ENCODE data around the gene TAF11L10. TPM values are rescaled to one million over a fixed set of nuclear protein-coding genes. Genes with fewer than 3 reads are reported as not detected.

The TAF11L10 gene
- total and polyA plus RNA-seq, 2 of the 8 experiments (the other 6 are each of a cell fraction or from before 2014, with no cell fraction given) = not detected

GRCh38 chr5:17604951-17605350 is 7.3 kb upstream of the TAF11L10 start:
- Histone ChIP-seq H4K91ac (replicated peaks; ENCODE audit: insufficient read length, low read length) (no peak overlapping the region), H4K5ac (ENCODE audit: insufficient read length, low read depth, low read length) (no peak overlapping the region), H2BK5ac (ENCODE audit: low read depth, low read length) (no peak overlapping the region), H3K23ac (ENCODE audit: insufficient read length) (no peak overlapping the region), H3K9ac (replicated peaks in 1 of 4; ENCODE audit: extremely low read depth in 1 of 4, low read depth in 3 of 4, low read length in 3 of 4) (no peak overlapping the region), H3K18ac (ENCODE audit: extremely low read depth, low read length) (no peak overlapping the region), H3K4me3 (ENCODE audit: extremely low read depth in 1 of 4, insufficient read depth in 2 of 4, low read depth in 3 of 4, low read length in 4 of 4) (no peak overlapping the region), H4K20me1 (replicated peaks in 1 of 2; ENCODE audit: control insufficient read depth in 1 of 2, insufficient read depth in 2 of 2, low read length in 2 of 2) (no peaks in the 10 kb centered on the region), H3K36me3 (ENCODE audit: control insufficient read depth in 2 of 4, insufficient read depth in 4 of 4, low read length in 3 of 4) (no peaks in the 10 kb centered on the region), H3K27ac (ENCODE audit: low read depth, low read length) (no peak overlapping the region), H3K79me1 (ENCODE audit: low read depth, low read length) (no peaks in the 10 kb centered on the region), H3K56ac (replicated peaks; ENCODE audit: insufficient read length, low read depth, low read length) (no peak overlapping the region), H2BK20ac (ENCODE audit: low read length) (no peak overlapping the region), H2BK12ac (ENCODE audit: low read depth, low read length) (no peak overlapping the region), H3K14ac (ENCODE audit: insufficient read length) (no peak overlapping the region), H2AFZ (ENCODE audit: low read length) (no peak overlapping the region), H3K9me3 (ENCODE audit: insufficient read depth in 2 of 2, low read depth in 1 of 2, low read length in 1 of 2) (no peaks in the 10 kb centered on the region), H3K4ac (replicated peaks; ENCODE audit: insufficient read length, low read depth, low read length) (no peak overlapping the region), H4K8ac (ENCODE audit: extremely low read depth, insufficient read depth, low read length) (no peak overlapping the region), H2BK15ac (ENCODE audit: low read length) (no peak overlapping the region), H3K23me2 (ENCODE audit: low read depth, low read length) (no peaks in the 10 kb centered on the region), H3K27me3 (replicated peaks in 1 of 4; ENCODE audit: control insufficient read depth in 3 of 4, extremely low read depth in 1 of 4, insufficient read depth in 3 of 4, low read length in 3 of 4) (no peaks in the 10 kb centered on the region), H2BK120ac (replicated peaks; ENCODE audit: low read depth, low read length) (no peak overlapping the region), H3K4me2 (ENCODE audit: insufficient read depth in 1 of 2, low read depth in 2 of 2, low read length in 2 of 2) (no peak overlapping the region), H3K79me2 (ENCODE audit: control insufficient read depth in 1 of 2, insufficient read depth in 2 of 2, low read length in 2 of 2) (no peaks in the 10 kb centered on the region), H2AK5ac (ENCODE audit: low read depth, low read length) (no peak overlapping the region), H3K4me1 (replicated peaks in 1 of 4; ENCODE audit: control insufficient read depth in 3 of 4, insufficient read depth in 4 of 4, low read length in 3 of 4) (no peaks in the 10 kb centered on the region)
- FAIRE-seq (no peak), DNase-seq (ENCODE audit: low read depth in 1 of 2, low spot score in 2 of 2) (no peak)
- no peak for TF ChIP-seq ZNF274 (IDR thresholded peaks at IDR 0.05; ENCODE audit: borderline replicate concordance, extremely low read depth, low read length)
- no peak for TF ChIP-seq SIN3A (conservative IDR thresholded peaks at IDR 0.05 in 1 of 2, IDR thresholded peaks at IDR 0.05 in 1 of 2; ENCODE audit: low read depth in 1 of 2, low read length in 2 of 2)
- TF ChIP-seq RAD21 (IDR thresholded peaks at IDR 0.05 in 1 of 2, conservative IDR thresholded peaks at IDR 0.05 in 1 of 2; ENCODE audit: low read depth in 2 of 2, low read length in 2 of 2) = no peak
- TF ChIP-seq, protein P1, sequence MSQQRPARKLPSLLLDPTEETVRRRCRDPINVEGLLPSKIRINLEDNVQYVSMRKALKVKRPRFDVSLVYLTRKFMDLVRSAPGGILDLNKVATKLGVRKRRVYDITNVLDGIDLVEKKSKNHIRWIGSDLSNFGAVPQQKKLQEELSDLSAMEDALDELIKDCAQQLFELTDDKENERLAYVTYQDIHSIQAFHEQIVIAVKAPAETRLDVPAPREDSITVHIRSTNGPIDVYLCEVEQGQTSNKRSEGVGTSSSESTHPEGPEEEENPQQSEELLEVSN (IDR thresholded peaks at IDR 0.05) = no peak
- TF ChIP-seq FOSL1 (IDR thresholded peaks at IDR 0.05; ENCODE audit: insufficient read depth, low read depth, low read length) = no peak
- no peak for TF ChIP-seq ASH2L (IDR thresholded peaks at IDR 0.05; ENCODE audit: low read length)
- TF ChIP-seq TAF7 (optimal IDR thresholded peaks at IDR 0.05; ENCODE audit: borderline replicate concordance, low read depth, low read length) = no peak
- no peak for TF ChIP-seq CBX5 (IDR thresholded peaks at IDR 0.05; ENCODE audit: low read depth, low read length)
- TF ChIP-seq POLR2AphosphoS5 (IDR thresholded peaks at IDR 0.05; ENCODE audit: low read depth, low read length) = no peak
- ChIA-PET CTCF (ENCODE audit: partially characterized antibody) (no interaction called here), POLR2A (ENCODE audit: partially characterized antibody) (no interaction called here)
- WGBS, 2 experiments (ENCODE audit: extremely low coverage in 1 of 2, insufficient coverage in 1 of 2, insufficient read length in 1 of 2, insufficient replicate concordance in 2 of 2, low coverage in 1 of 2, low lambda C conversion rate in 2 of 2, missing lambda C conversion rate in 1 of 2) = 96% methylated on average over 14 of the region's 14 CpGs; no CpG with 5 or more reads in 1 of the 2 experiments
